ENCODE data around the gene COL23A1.
A peak's percentile ranks its signal among the peaks of the same experiment; 100 is the strongest.

Gene COL23A1

GRCh38 chr5:178237431-178238312, 352.5 kb downstream of the COL23A1 start:
- DNase-seq (ENCODE audit: low spot score), result no peak
- in situ Hi-C loops (cut with MboI; ENCODE audit: low pct_unique_long_range_greater_than_20kb, low sequenced_read_pairs, unreplicated experiment), result no loop called here
- no peak for TF ChIP-seq CTCF (IDR thresholded peaks at IDR 0.05; ENCODE audit: extremely low read depth, insufficient read depth, missing control alignments)

GRCh38 chr5:178236679-178237078, 353.5 kb downstream of the COL23A1 start:
- no peak for TF ChIP-seq CTCF (IDR thresholded peaks at IDR 0.05; ENCODE audit: extremely low read depth, insufficient read depth, missing control alignments)
- in situ Hi-C loops (cut with MboI; ENCODE audit: low pct_unique_long_range_greater_than_20kb, low sequenced_read_pairs, unreplicated experiment), result no loop called here
- DNase-seq (ENCODE audit: low spot score), result no peak

GRCh38 chr5:178236126-178236525, 354.1 kb downstream of the COL23A1 start:
- in situ Hi-C loops (cut with MboI; ENCODE audit: low pct_unique_long_range_greater_than_20kb, low sequenced_read_pairs, unreplicated experiment), result no loop called here
- DNase-seq (ENCODE audit: low spot score), result no peak
- TF ChIP-seq CTCF (IDR thresholded peaks at IDR 0.05; ENCODE audit: extremely low read depth, insufficient read depth, missing control alignments), result no peak

DNA sequence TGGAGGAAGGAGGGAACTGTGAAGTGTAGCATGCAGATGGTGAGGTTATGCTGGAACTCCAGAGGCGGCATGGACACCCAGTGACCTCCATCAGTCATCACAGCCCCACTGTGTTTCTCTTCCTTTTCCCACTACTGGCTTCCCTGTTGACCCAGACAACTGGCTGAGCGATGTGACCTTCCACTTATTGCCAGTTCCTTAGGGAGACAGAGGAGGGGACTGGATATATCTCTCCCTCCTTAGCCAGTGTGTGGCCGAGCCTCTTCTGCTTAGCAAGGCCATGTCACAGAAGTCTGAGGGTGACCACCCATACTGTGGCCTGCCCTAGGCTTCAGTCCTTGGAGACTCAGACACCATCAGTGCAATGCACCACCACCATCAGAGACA, 354.6 kb downstream of the COL23A1 start:
- DNase-seq (ENCODE audit: low spot score), result no peak
- TF ChIP-seq CTCF (IDR thresholded peaks at IDR 0.05; ENCODE audit: extremely low read depth, insufficient read depth, missing control alignments), result no peak
- in situ Hi-C loops (cut with MboI; ENCODE audit: low pct_unique_long_range_greater_than_20kb, low sequenced_read_pairs, unreplicated experiment), result no loop called here

- peak; percentile 87 for DNase-seq (ENCODE audit: low spot score)
- peak; percentile 88 for TF ChIP-seq CTCF (IDR thresholded peaks at IDR 0.05; ENCODE audit: extremely low read depth, insufficient read depth, missing control alignments)
- in situ Hi-C loops (cut with MboI; ENCODE audit: low pct_unique_long_range_greater_than_20kb, low sequenced_read_pairs, unreplicated experiment), result no loop called here
These were observed 355.2 kb downstream of the COL23A1 start for GRCh38 chr5:178234750-178235587.

DNA sequence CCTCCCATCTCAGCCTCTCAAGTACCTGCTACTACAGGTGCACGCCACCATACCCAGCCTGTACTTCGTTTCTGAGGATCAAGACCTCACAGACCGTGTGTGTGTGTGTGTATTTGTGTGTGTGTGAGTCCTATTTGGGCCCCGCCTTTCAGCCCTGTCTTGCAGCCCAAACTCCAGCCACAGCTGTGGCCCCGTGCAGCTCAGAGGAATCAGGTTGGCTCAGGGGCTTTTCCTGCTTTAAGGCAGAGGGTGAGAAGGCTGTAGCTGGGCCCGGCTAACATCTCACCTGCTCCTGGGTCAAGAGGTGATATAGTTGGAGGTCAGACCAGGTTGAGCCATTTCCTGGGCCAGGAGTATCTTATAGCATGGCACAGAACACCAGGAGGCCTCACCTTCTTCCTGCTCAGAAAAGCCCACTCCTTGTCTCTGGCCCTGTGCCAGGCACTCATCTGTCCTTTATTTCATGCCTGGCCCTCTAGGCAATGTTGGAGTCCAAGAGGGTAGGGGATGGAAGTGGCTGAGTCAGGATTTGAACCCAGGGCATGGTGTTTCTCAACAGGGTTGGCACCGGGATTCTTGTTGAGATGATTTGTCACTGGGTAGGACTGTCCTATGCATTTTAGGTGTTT, 356.0 kb downstream of the COL23A1 start:
- TF ChIP-seq CTCF (IDR thresholded peaks at IDR 0.05; ENCODE audit: extremely low read depth, insufficient read depth, missing control alignments), result no peak
- in situ Hi-C loops (cut with MboI; ENCODE audit: low pct_unique_long_range_greater_than_20kb, low sequenced_read_pairs, unreplicated experiment), result no loop called here
- DNase-seq (ENCODE audit: low spot score), result no peak

All from GM13977 (cell line).